Prostate gland (tissue), 2 donors: ENCODE data around the gene FOXP1. TPM values are rescaled to one million over a fixed set of nuclear protein-coding genes. Genes with fewer than 3 reads are reported as not detected.
A peak's percentile ranks its signal among the peaks of the same experiment; 100 is the strongest.

ENCODE experiments used
- DNase-seq: peaks from one replicate; pipeline ENCODE4 v3.0.0-alpha.2; 2019; ENCODE audit warnings: low spot score
- H3K27ac ChIP-seq, 2 donors: fragments of 200-600 bp; sonication (generic); 2 replicates each; pipeline ENCODE4 v1.5.1; 2017 to 2019
- H3K27me3 ChIP-seq: fragments of 200-600 bp; sonication (generic); replicated peaks from 2 replicates; pipeline ENCODE4 v1.5.1; 2019; ENCODE audit not compliant: insufficient read depth
- H3K36me3 ChIP-seq, 2 donors: fragments of 200-600 bp; sonication (generic); 1 replicate in 1 of 2; 2 replicates in 1 of 2; pipeline versions ENCODE4 v1.5.1 to v1.8.1; 2017 to 2019
- H3K4me1 ChIP-seq: fragments of 200-600 bp; sonication (generic); replicated peaks from 2 replicates; pipeline ENCODE4 v1.5.1; 2019
- H3K4me3 ChIP-seq, 2 donors: fragments of 200-600 bp; sonication (generic); 2 replicates each; pipeline ENCODE4 v1.5.1; 2017 to 2019
- H3K9me3 ChIP-seq: fragments of 200-600 bp; sonication (generic); 2 replicates; pipeline ENCODE4 v1.5.1; 2017
- CTCF ChIP-seq, 4 experiments: fragments of 200-600 bp in 2 of 4; fragments of 450-650 bp in 2 of 4; sonication (generic) in 2 of 4; IDR thresholded peaks; 1 replicate in 3 of 4; 2 replicates in 1 of 4; pipeline ENCODE4 v1.5.1; 2016 to 2019; ENCODE audit warnings: antibody characterized with exemption in 4 of 4, mild to moderate bottlenecking in 2 of 4, moderate library complexity in 2 of 4
- POLR2A ChIP-seq: fragments of 450-650 bp; IDR thresholded peaks from one replicate; pipeline ENCODE4 v1.6.1; 2016; ENCODE audit warnings: antibody characterized with exemption, mild to moderate bottlenecking
- POLR2AphosphoS5 ChIP-seq: sonication (generic); formaldehyde crosslinking; IDR thresholded peaks from one replicate; pipeline ENCODE4 v1.6.1; 2017; ENCODE audit warnings: antibody characterized with exemption
- WGBS: methylation state at CpG from one replicate; pipeline ENCODE4 v1.1.5; 2018; 5-methylcytosine and 5-hydroxymethylcytosine counted together
- intact Hi-C: fragments of 100-400 bp; cut with DNase I; formaldehyde crosslinking; loops from one replicate; pipeline ENCODE4 v1.14.2; 2022
- total RNA-seq, 2 donors: library from RNA; depleted of rRNA; stranded (reverse); fragments of >200 nt; gene quantifications; one replicate each; pipeline ENCODE4 v1.1.0, GENCODE V29; 2016

FOXP1 gene
- total RNA-seq, 2 donors from 2014 or later = 133 to 156 TPM

DNA sequence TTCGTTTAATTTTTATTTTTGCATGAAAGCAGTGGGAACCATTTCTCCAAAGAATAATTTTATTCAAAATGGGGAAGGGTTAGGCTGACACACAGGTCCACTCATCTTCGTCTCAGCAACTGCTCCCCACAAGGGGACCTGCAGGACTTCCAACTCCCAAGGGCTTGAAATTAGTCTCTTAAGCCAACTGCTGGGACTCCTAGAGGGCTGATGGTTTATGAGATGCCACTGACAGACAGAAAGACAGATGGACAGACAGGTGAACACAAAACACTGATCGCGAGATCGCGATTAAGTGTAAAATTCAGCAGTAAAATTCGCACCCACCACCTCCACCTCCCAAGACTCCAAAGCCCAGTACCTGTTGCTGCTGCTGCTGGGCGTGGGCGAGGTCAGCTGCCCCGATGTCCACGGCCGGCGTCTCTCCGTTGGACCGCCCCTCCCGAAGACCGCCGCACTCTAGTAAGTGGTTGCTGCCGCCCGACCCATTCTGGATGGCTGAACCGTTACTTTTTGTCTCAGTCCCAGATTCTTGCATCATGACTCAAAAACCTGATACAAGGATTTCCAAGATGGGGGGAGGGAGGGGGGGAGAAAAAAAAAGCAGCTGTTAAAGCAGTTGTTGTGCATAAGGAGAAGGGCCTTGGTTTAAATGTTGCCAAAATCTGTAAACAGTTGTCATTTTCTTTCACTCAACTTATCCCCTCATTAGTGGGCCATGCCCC is 385.5 kb downstream of the FOXP1 start:
- no peak overlapping the region for H3K4me3 ChIP-seq
- peaks cover 9% of the 10 kb centered on the region for H3K4me1 ChIP-seq
- no peaks in the 10 kb centered on the region for H3K36me3 ChIP-seq
- H3K27me3 ChIP-seq = no peaks in the 10 kb centered on the region
- H3K9me3 ChIP-seq = no peaks in the 10 kb centered on the region
- intact Hi-C loops = no loop called here
- TF ChIP-seq POLR2AphosphoS5 (no peak), POLR2A (no peak), CTCF (IDR thresholded peaks at IDR 0.05) (no peak)
- 97% methylated on average over 21 of the region's 21 CpGs for WGBS
- H3K27ac ChIP-seq = no peak overlapping the region
- no peak for DNase-seq

GRCh38 chr3:71195492-71195891 is 388.0 kb downstream of the FOXP1 start:
- Histone ChIP-seq H3K36me3 (no peaks in the 10 kb centered on the region), H3K27me3 (no peaks in the 10 kb centered on the region), H3K4me3 (no peak overlapping the region), H3K9me3 (no peaks in the 10 kb centered on the region), H3K4me1 (peaks cover 5% of the 10 kb centered on the region), H3K27ac (peak overlapping the region in 1 of 2 donors; percentile 42)
- 45% methylated on average over 5 of the region's 5 CpGs for WGBS
- DNase-seq = no peak
- intact Hi-C loops = no loop called here
- TF ChIP-seq POLR2A (no peak), CTCF (IDR thresholded peaks at IDR 0.05) (no peak), POLR2AphosphoS5 (peak; percentile 20)

GRCh38 chr3:71194785-71195184 is 388.7 kb downstream of the FOXP1 start:
- no peaks in the 10 kb centered on the region for H3K9me3 ChIP-seq
- intact Hi-C loops = no loop called here
- no peaks in the 10 kb centered on the region for H3K36me3 ChIP-seq
- H3K27ac ChIP-seq = no peak overlapping the region
- DNase-seq = no peak
- H3K27me3 ChIP-seq = no peaks in the 10 kb centered on the region
- H3K4me1 ChIP-seq = peaks cover 5% of the 10 kb centered on the region
- WGBS = 96% methylated on average over 5 of the region's 5 CpGs
- TF ChIP-seq POLR2AphosphoS5 = no peak
- no peak for TF ChIP-seq CTCF (IDR thresholded peaks at IDR 0.05)
- TF ChIP-seq POLR2A = no peak
- H3K4me3 ChIP-seq = no peak overlapping the region

- peaks cover 3% of the 10 kb centered on the region for H3K4me1 ChIP-seq
- no peaks in the 10 kb centered on the region for H3K27me3 ChIP-seq
- intact Hi-C loops = no loop called here
- H3K36me3 ChIP-seq = no peaks in the 10 kb centered on the region
- H3K27ac ChIP-seq = peak overlapping the region in 1 of 2 donors; percentile 47
- no peak overlapping the region for H3K4me3 ChIP-seq
- no peak for TF ChIP-seq POLR2A
- TF ChIP-seq POLR2AphosphoS5 = peak; percentile 64
- no peak for TF ChIP-seq CTCF (IDR thresholded peaks at IDR 0.05)
- DNase-seq = peak; percentile 38
- no peaks in the 10 kb centered on the region for H3K9me3 ChIP-seq
- 34% methylated on average over 4 of the region's 4 CpGs for WGBS
Observed at GRCh38 chr3:71191031-71191482, 392.5 kb downstream of the FOXP1 start.

- 100% methylated on average over 1 of the region's 1 CpG for WGBS
- DNase-seq = no peak
- Histone ChIP-seq H3K27ac (peak overlapping the region in 1 of 2 donors; percentile 25), H3K27me3 (no peaks in the 10 kb centered on the region), H3K36me3 (no peaks in the 10 kb centered on the region), H3K4me1 (no peaks in the 10 kb centered on the region), H3K4me3 (no peak overlapping the region), H3K9me3 (no peaks in the 10 kb centered on the region)
- TF ChIP-seq POLR2A = no peak
- intact Hi-C loops = no loop called here
Observed at GRCh38 chr3:71189480-71189879, 394.0 kb downstream of the FOXP1 start.
